Amniotic stem cell (primary cell): ENCODE measurements around the gene CSPG4.
"Not testable (repeated sequence)": the region's sequence is repeated elsewhere in the genome, so short reads cannot be mapped to it uniquely, and the experiment has no call there.

Source experiments
- DNase-seq: peaks from one replicate; lab custom pipeline; 2025; lab: John Stamatoyannopoulos, UW

Gene CSPG4

DNA sequence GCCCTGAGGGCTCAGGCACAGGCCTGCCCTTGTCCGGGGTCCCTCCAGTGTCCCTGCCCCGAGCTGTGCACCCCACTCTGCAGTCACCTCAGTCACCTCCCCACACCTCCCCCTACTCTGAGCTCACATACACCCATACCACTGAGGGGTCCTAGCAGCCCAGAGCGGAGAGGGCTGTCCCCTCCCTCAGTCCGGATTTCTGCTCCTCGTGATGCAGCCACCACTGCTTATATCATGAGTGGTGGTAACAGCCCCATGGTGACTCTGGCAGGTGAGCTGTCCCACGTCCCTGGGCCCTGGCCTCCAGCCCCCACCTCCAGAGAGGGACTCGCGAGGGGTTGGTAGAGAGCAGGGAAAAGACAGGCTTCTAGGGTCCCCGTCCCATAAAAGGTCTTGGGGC, 8.0 kb downstream of the CSPG4 start:
- no peak for DNase-seq

DNA sequence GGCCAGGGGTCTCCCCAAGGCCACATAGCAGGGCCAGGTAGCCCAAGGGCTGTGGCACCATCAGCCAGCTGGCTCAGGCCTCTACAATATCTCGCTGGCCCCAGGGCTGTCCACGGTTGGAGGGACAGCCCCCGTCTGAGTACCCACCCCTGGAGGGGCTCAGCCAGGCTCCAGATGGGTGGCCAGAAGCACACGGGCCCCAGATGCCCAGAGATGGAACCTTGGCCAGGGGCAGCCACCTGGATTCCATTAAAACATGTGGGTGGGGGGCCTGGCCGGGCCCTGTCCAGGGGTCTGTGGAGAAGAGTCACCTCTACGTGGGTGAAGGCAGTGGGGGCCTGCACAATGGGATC, 8.4 kb downstream of the CSPG4 start:
- DNase-seq, result no peak

DNA sequence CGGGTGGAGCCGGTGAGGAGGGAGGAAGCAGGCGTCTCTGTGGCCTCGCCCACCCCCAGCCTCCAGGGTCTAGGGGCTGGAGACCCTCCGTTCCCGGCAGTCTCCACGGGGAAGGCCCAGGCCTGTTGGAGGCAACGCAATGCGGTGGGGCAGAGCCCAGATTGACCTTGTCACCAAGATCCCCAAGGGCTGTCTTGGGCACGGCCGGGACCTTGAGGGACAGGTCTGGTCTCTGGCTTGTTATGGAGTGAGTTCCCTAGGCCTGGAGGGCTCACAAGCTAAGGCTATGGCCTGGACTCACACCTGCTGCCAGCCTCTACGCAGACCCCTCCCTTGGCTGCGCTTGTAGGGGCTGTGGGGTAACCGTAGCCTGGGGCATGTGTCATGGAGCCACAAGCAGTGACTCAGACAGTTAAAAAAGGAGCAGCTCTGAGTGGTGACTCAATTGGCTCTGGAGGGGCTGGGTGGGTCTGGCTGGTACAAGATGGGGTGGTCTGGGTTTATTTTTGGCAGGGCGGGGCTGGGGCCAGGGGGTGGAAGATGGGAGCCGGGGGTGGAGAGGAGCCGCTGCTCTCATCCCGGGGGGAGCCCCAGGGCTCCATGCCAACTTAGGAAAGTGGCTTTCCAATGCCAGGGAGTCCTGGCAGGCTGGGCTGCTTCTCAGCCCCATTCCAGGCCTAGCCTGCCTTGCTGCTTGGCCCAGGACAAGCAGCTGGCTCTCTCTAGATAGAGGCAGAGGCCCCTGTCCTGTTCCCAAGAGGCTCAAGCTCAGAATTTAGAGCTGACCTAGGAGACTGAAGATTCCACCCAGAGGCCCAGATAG, 9.0 kb downstream of the CSPG4 start:
- DNase-seq, result not testable (repeated sequence)

DNA sequence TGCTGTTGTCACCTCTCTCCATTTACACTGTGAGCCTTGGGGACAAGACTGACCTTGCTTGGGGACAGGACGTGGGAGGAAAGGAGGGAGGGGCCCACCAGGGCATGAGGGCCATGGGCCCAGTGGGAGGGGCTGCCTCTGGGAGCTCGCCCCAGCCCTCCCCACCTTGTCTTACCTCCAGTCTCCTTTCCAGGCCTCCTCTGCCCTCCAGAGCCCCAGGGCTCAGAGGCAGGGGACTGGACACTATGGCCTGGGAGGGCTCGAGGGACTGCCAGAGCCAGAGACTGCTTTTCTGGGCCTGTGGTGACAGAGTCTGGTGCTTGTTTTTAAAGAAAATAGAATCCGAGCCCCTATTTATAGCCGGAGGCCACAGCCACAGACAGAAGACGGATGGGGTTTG, 10.2 kb downstream of the CSPG4 start:
- DNase-seq, result no peak

DNA sequence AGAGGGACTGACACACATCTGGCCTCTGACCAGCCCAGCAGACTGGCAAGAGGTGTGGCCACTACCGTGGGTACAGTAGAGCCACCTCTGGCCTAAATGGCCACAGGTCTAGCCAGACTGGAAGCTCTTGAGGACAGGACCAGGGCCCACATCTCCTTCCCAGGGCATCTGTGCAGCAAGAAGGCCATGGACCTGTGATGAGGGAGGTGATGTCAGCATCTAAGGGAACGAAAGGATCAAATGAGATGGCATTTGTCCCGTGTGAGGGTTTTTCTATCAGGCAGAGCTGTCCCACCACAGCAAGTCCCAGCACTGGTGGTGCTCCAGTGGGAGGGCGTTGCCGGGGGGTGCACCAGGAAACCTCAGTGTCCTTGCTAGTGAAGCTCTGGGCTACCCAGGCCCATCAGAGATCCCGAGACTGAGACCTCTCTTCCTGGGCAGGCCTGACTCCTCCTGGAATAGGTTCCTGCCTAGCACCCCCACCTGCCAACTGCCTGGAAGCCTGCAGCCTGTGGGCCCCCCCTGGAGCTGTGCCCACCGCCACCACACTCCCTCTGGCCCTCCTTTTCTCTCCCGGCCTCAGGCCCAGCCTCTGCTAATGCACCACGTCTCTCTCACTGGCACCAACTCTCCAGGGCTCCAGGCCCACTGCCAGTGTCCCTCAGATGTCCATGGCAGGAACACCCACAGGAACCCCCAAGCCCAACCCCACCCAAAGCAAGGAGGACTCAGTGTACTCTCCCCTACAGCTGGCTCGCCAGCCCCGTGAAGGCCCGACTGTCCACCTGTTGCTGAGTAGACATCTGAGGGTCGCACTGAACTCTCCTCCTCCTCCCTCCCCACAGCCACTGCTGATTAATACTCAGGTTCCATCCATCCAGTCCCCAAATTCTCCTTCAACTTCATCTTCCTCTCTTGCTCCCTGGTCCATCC, 11.3 kb downstream of the CSPG4 start:
- DNase-seq, result not testable (repeated sequence)

GRCh38 chr15:75699961-75700874, 12.4 kb downstream of the CSPG4 start:
- DNase-seq, result not testable (repeated sequence)

GRCh38 chr15:75699517-75699916, 13.1 kb downstream of the CSPG4 start:
- DNase-seq, result not testable (repeated sequence)

- not testable (repeated sequence) for DNase-seq
Measured at GRCh38 chr15:75697974-75698747, 14.5 kb downstream of the CSPG4 start.

GRCh38 chr15:75697523-75697922, 15.1 kb downstream of the CSPG4 start:
- DNase-seq, result no peak

DNA sequence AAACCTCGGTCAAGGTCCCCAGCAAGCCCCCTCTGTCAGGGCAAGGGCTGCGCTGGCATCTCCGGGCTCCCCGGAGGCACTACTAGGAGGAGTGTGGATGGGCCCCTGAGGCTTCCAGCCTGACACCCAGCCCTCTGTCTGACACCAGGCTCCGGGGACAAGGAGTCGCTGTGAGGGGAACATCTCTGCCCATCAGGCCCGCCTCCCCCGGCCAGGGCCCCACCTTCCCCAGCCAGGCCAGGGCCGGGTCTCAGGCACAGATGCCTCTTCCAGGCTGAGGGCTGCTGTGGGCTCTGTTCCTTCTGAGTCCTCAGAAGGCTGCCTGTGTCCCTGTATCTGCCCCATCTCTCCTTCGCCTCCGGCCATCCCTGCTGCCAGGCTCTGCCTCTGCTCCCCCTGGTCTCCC, 15.8 kb downstream of the CSPG4 start:
- no peak for DNase-seq

DNA sequence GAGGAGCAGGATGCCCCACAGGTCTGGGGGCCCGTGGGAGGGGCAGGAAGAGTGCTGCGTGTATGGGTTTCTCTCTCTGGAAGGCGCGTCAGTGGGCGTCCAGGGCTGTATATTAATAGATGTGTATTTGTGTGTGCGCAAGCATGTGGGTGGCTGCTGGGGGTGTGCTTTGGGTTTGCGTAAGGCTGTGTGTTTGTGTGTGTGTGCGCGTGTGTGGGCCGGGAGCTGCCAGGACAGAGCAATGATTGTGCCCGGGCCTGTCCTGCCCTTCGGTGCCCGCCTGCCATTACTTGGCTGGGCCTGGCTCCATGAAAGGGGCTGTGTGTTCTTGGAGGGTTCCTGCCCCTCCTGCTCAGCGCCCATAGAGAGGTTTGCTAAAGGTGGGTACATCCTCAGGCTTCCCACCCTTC, 16.3 kb downstream of the CSPG4 start:
- no peak for DNase-seq

DNA sequence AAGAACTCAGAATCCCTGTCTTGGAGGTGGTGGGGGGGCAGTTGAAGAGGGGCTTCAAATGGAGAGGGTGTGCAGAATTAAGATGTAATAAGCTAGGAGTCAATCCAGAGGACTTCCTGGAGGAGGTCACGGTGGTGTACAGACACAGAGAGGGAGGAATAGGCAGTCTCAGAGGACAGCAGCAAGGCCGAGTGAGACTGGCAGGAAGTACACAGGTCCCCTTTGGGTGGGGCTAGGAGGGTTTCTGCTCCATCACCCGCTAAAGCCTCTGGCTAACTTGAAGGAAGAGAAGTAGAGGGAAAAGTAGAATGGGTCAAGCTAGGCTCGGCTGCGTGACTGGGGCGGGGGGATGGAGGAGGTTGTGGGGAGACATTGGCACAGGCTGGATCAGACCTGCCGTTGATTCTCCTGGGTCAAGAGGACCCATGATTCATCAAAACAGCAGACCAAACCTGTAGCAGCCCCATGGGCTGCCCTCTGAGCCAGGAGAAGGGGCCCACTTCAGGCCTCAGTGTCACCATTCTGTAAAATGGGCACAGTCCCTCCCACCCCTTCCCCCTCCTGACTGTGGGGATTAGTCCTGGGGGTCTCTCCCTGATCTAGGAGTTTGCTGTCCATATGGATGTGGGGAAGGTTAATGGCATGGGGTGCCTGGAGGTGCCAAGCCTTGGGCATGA, 16.9 kb downstream of the CSPG4 start:
- no peak for DNase-seq

DNA sequence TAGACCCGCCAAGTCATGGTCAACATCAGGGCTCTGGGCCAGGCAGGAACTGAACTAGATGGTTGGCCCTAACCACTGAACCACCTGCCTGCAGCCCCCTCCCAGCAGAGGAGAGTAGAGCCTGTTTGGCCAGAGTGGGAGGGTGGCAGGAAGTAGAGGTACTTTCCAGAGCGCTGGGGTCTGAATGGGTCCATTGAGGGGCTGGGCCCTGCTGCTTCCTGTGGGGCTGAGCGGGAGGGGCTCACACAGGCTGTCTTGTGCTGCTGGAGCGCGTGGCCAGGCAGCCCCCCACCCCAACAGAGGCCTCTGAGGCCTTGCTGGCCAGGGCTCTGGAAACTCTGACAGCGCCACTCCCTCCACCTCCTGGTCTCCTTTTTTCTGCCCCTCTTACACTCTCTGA, 17.4 kb downstream of the CSPG4 start:
- no peak for DNase-seq

GRCh38 chr15:75694241-75695182, 18.1 kb downstream of the CSPG4 start:
- DNase-seq, result peak; percentile 98

DNA sequence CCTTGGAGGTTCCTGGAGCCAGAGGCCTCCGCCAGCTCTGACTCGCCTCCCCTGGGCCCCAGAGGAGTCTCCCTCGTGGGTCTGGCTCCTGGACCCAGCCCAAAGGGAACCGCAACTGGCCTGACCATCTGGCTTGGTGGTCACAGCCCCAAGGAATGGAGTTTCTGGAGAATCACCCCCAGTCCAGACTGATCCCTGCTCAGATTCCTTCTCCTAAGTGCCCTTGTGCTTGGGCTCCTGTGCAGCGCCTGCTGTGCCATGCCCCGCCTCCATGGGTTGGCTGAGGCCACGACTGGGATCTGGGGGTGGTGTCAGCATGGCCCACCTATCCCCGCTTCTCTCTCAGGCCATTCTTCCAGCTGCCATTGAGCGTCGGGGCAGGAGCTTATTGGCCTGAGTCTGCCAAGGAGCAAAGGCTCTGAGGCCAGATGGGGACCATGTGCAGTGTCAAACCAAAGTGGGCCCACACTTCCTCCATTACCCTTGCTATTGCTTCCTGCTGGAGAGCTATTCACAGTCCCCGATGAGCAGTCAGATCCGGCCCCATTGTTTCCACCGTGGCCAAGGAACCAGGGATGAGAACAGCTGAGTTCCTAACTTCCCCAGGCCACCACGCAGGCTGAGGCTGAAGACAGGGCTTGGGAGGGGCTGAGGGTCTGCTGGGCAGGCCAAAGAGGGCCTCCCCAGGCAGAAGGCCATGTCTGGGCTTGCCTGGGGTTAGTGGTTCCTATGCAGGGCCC, 19.0 kb downstream of the CSPG4 start:
- no peak for DNase-seq

- DNase-seq, result not testable (repeated sequence)
Measured at GRCh38 chr15:75693028-75693427, 19.6 kb downstream of the CSPG4 start.

DNA sequence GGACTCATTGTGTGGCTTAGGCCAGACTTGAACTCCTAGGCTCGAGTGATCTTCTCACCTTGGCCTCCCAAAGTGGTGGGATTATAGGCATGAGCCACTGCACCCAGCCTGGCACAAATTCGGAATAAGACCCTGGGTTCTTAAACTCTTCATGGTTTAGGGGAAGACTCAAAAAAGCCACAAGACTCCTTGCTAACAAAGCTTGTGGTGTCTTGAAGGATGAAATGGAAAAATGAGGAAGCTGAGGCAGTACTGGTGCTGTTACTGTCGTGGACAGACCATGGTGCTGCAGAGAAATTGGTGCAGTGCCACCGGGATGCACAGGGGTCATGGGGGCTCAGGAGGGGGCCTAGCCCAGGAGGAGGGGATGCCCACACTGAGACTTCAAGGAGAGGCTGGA, 20.3 kb downstream of the CSPG4 start:
- DNase-seq, result not testable (repeated sequence)

DNA sequence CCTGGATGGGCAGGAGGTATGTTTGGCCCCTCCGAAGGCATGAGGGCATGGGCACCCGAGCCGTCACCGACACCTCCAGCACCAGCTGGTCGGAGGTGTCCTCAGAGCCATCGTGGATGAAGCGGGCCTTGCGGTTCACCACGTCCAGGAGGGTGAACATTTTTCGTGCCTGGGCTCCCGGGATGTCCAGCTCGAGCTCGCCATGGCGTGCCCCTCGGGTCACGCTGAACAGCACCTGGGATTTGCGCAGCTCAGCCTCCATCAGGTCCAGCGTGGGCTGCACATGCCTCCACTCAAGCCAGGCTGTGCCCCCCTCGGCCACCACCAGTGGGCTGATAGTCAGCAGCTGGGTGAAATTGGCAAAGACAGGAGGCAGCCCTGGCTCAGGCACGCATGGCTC, 23.2 kb downstream of the CSPG4 start:
- not testable (repeated sequence) for DNase-seq

DNA sequence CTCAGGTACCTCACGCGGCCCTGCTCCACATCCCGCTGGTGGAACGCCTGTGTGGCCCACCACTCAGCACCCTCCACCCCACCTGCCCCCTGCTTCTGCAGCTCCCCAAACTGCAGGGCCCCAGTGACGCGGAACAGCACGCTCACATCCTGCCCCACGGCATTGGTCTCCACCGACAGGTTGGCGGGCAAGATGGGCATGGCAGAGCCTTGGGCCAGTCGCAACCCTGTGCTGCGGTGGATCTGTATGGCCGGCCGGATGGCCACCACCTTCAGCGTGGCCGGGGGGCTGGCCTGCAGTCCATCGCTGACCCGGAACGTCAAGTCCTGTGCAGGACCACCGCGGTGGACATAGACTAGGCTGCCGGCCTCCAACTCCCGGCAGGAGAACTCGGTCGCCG, 23.8 kb downstream of the CSPG4 start:
- DNase-seq, result no peak
